ENCODE measurements around the gene WWC2. TPM values are rescaled to one million over a fixed set of nuclear protein-coding genes. Genes with fewer than 3 reads are reported as not detected.

Gene WWC2
- polyA plus RNA-seq, 6 donors from 2014 or later, result 0.07 to 0.88 (median 0.22) TPM; not detected in 1

GRCh38 chr4:183214912-183215488 is 115.9 kb downstream of the WWC2 start:
- ATAC-seq (ENCODE audit: low read depth in 2 of 2), result no peak
- no peak overlapping the region for H3K27ac Mint-ChIP-seq
- no peak for DNase-seq
- peaks cover 0 to 6% (median 4%) of the 10 kb centered on the region in 3 donors for H3K27me3 Mint-ChIP-seq
- no peaks in the 10 kb centered on the region for H3K36me3 Mint-ChIP-seq
- no peaks in the 10 kb centered on the region for H3K9me3 Mint-ChIP-seq
- H3K4me1 Mint-ChIP-seq, result no peaks in the 10 kb centered on the region
- H3K4me3 Mint-ChIP-seq, result no peak overlapping the region

GRCh38 chr4:183220236-183220635 is 121.2 kb downstream of the WWC2 start:
- DNase-seq (no peak), ATAC-seq (ENCODE audit: low read depth in 2 of 2) (no peak)
- H3K27ac Mint-ChIP-seq, result no peak overlapping the region
- H3K36me3 Mint-ChIP-seq, result no peaks in the 10 kb centered on the region
- no peak overlapping the region for H3K4me3 Mint-ChIP-seq
- H3K27me3 Mint-ChIP-seq, result peaks cover 0 to 4% (median 0%) of the 10 kb centered on the region in 3 donors
- no peaks in the 10 kb centered on the region for H3K4me1 Mint-ChIP-seq
- no peaks in the 10 kb centered on the region for H3K9me3 Mint-ChIP-seq

DNA sequence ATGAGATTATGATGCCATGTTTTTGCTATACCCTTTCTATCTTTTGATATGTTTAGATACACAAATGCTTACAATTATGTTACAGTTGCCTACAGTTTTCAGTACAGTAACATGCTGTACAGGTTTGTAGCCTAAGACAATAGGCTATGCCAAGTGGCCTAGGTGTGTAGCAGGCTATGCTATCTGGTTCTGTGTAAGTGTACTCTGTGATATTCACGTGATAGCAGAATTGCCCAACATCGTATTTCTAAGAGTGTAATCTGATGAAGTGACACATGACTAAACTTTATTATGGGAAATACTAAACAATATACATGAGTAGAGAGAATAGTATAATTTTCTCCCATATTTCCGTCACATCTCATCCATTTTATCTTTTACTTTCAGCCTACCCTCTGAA is 124.0 kb downstream of the WWC2 start:
- Mint-ChIP-seq H3K9me3 (no peaks in the 10 kb centered on the region), H3K27me3 (peaks cover 0 to 6% (median 0%) of the 10 kb centered on the region in 3 donors), H3K27ac (no peak overlapping the region), H3K4me3 (no peak overlapping the region), H3K4me1 (no peaks in the 10 kb centered on the region), H3K36me3 (no peaks in the 10 kb centered on the region)
- ATAC-seq (ENCODE audit: low read depth in 2 of 2) (no peak), DNase-seq (no peak)

- DNase-seq (no peak), ATAC-seq (ENCODE audit: low read depth in 2 of 2) (no peak)
- Mint-ChIP-seq H3K27me3 (peaks cover 0 to 11% (median 6%) of the 10 kb centered on the region in 3 donors), H3K4me3 (no peak overlapping the region), H3K36me3 (no peaks in the 10 kb centered on the region), H3K27ac (no peak overlapping the region), H3K9me3 (no peaks in the 10 kb centered on the region), H3K4me1 (no peaks in the 10 kb centered on the region)
Measured at GRCh38 chr4:183229397-183229796, 130.3 kb downstream of the WWC2 start.

DNA sequence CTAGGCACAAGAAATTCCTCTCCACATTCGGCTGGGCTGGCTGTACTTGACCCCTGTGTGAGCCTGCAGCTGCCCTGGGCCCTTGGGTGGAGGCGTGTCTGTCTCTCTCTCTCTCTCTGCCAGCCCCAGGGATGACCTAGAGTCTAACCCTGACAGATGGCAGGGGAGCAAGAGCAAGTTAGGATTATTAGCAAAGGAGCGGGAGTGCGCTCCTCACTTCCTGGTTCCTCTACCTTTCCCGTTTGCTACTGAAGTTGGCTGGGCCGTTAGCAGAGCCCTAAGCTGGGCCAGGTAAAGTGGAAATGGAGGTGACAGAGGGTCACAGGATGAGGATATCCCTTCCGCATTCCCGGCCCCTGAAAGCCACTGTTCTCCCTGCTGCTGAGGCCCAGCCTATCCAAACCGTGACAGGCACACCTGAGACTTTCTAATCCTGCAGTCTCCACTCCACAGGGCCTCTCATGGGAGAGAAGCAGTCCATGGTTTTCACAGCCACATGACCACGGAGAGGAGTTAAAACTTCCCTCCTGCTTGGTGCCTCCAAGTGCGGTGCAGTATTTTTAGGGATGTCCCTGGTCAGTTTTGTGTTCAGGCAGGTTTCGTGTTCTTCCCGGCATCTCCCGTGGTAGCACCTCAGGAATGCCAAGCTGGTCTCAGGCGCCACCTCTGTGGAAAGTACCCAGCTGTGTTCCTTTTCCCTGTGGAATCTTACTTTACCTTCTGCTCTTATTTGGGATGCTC is 141.7 kb downstream of the WWC2 start:
- no peak for DNase-seq
- ATAC-seq (ENCODE audit: low read depth in 2 of 2), result no peak
- Mint-ChIP-seq H3K27ac (peak overlapping the region in 1 of 6 donors; percentile 39), H3K9me3 (peaks cover 0 to 3% (median 0%) of the 10 kb centered on the region in 7 donors), H3K36me3 (no peaks in the 10 kb centered on the region), H3K4me3 (no peak overlapping the region), H3K4me1 (no peaks in the 10 kb centered on the region), H3K27me3 (peaks cover 11 to 34% (median 25%) of the 10 kb centered on the region in 3 donors)

GRCh38 chr4:183241322-183241640 is 142.2 kb downstream of the WWC2 start:
- no peaks in the 10 kb centered on the region for H3K4me1 Mint-ChIP-seq
- H3K36me3 Mint-ChIP-seq, result no peaks in the 10 kb centered on the region
- no peak overlapping the region for H3K4me3 Mint-ChIP-seq
- H3K9me3 Mint-ChIP-seq, result peaks cover 0 to 3% (median 0%) of the 10 kb centered on the region in 7 donors
- DNase-seq, result no peak
- H3K27me3 Mint-ChIP-seq, result peaks cover 11 to 30% (median 22%) of the 10 kb centered on the region in 3 donors
- no peak for ATAC-seq (ENCODE audit: low read depth in 2 of 2)
- H3K27ac Mint-ChIP-seq, result peak overlapping the region in 1 of 6 donors; percentile 55

DNA sequence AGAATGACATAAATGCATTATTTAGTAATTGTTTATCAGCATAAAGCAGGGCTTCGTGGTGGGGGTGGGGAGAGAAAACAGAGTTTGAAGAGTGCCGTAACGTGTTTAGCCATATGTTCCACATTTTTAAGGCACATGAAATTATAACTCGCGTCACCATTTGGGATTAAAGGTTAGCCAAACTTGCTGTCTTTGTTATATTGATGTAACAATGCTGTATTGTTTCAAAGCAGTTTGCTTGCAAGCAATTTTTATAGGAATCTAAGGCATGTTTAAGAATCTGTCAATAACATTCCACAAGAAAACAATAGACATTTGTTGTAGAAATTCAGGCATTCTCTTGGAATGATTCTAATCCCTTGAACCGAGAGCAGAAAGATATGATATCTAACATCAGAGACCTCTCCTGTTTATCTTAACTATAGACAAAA is 142.7 kb downstream of the WWC2 start:
- no peaks in the 10 kb centered on the region for H3K36me3 Mint-ChIP-seq
- H3K27me3 Mint-ChIP-seq, result peaks cover 8 to 25% (median 18%) of the 10 kb centered on the region in 3 donors

DNA sequence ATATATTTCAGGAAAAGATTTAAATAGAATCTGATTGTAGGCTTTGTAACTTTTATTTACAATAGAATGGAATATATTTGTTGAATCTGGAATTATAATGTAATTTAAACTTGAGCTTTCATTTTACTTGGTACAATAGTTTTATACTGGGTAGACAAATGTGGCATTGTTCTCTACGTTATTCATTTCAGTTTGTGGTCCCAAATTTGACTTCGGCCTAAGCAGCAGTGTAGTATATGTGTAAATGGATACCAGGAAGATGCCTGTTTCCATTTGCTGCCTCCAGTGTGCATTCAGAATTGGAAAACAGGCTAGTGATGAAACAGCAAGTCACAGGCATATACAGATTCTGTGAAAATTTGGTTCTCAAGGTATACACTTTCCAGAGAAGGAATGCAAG is 143.2 kb downstream of the WWC2 start:
- DNase-seq, result no peak
- no peaks in the 10 kb centered on the region for H3K4me1 Mint-ChIP-seq
- ATAC-seq (ENCODE audit: low read depth in 2 of 2), result no peak
- H3K36me3 Mint-ChIP-seq, result no peaks in the 10 kb centered on the region
- H3K9me3 Mint-ChIP-seq, result peaks cover 0 to 3% (median 0%) of the 10 kb centered on the region in 7 donors
- peaks cover 8 to 24% (median 17%) of the 10 kb centered on the region in 3 donors for H3K27me3 Mint-ChIP-seq
- no peak overlapping the region for H3K4me3 Mint-ChIP-seq
- no peak overlapping the region for H3K27ac Mint-ChIP-seq

More for the DNA sequence above, 142.7 kb downstream of the WWC2 start:
- peaks cover 0 to 3% (median 0%) of the 10 kb centered on the region in 7 donors for H3K9me3 Mint-ChIP-seq
- H3K4me3 Mint-ChIP-seq, result no peak overlapping the region
- no peak for ATAC-seq (ENCODE audit: low read depth in 2 of 2)
- H3K27ac Mint-ChIP-seq, result no peak overlapping the region
- DNase-seq, result no peak
- H3K4me1 Mint-ChIP-seq, result no peaks in the 10 kb centered on the region

DNA sequence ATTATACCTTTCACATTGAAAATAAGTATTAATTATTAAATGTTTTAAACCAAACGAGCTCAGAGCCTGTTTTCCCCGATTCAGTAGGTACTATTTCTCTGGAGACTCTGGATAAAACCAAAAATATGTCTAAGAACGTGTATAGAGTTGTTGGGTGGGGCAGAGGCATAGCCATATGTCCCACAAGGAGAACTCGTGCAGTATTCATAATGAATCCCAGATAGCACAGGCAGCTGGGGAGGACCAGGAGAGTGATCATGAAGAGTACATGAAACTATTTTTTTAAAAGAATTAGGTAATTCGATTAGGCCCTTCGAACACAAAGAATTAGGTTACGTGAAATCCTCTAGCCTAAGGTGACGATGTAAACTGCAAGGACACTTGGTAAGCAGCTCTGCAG is 145.0 kb downstream of the WWC2 start:
- H3K9me3 Mint-ChIP-seq, result no peaks in the 10 kb centered on the region

GRCh38 chr4:183244506-183244905 is 145.4 kb downstream of the WWC2 start:
- H3K4me3 Mint-ChIP-seq, result no peak overlapping the region
- ATAC-seq (ENCODE audit: low read depth in 2 of 2) (no peak), DNase-seq (no peak)
- peaks cover 0 to 9% (median 5%) of the 10 kb centered on the region in 3 donors for H3K27me3 Mint-ChIP-seq
- H3K36me3 Mint-ChIP-seq, result no peaks in the 10 kb centered on the region
- H3K9me3 Mint-ChIP-seq, result no peaks in the 10 kb centered on the region
- H3K27ac Mint-ChIP-seq, result no peak overlapping the region
- no peaks in the 10 kb centered on the region for H3K4me1 Mint-ChIP-seq

More for the DNA sequence above, 145.0 kb downstream of the WWC2 start:
- Mint-ChIP-seq H3K27me3 (peaks cover 0 to 12% (median 9%) of the 10 kb centered on the region in 3 donors), H3K4me3 (no peak overlapping the region), H3K4me1 (no peaks in the 10 kb centered on the region), H3K36me3 (no peaks in the 10 kb centered on the region), H3K27ac (no peak overlapping the region)
- ATAC-seq (ENCODE audit: low read depth in 2 of 2) (no peak), DNase-seq (no peak)

DNA sequence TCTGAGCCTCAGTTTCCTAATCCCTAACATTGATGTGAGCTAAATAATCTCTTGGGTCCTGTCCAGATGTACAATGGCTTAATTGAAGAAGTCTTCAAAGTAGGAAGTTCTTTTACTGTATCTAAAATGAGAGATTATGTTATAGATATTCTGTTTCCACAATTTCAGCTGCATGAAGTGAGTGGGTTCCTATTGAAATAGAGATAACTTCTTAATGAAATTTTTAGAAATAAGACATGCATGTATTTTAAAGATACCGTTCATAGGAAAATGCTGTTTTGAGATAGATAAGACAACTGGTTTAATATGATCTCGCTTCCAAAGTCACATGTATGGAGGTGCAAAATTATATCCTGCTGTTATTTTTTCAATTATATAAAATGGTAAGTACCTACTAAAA is 149.1 kb downstream of the WWC2 start:
- H3K27me3 Mint-ChIP-seq, result peaks cover 0 to 6% (median 0%) of the 10 kb centered on the region in 3 donors
- ATAC-seq (ENCODE audit: low read depth in 2 of 2), result no peak
- H3K36me3 Mint-ChIP-seq, result no peaks in the 10 kb centered on the region
- no peak for DNase-seq
- H3K4me3 Mint-ChIP-seq, result no peak overlapping the region
- no peaks in the 10 kb centered on the region for H3K4me1 Mint-ChIP-seq
- no peaks in the 10 kb centered on the region for H3K9me3 Mint-ChIP-seq
- no peak overlapping the region for H3K27ac Mint-ChIP-seq

GRCh38 chr4:183249854-183250253 is 150.8 kb downstream of the WWC2 start:
- Mint-ChIP-seq H3K36me3 (no peaks in the 10 kb centered on the region), H3K4me3 (no peak overlapping the region), H3K4me1 (no peaks in the 10 kb centered on the region), H3K27me3 (peaks cover 0 to 6% (median 0%) of the 10 kb centered on the region in 3 donors), H3K9me3 (no peaks in the 10 kb centered on the region), H3K27ac (no peak overlapping the region)
- DNase-seq (no peak), ATAC-seq (ENCODE audit: low read depth in 2 of 2) (no peak)

DNA sequence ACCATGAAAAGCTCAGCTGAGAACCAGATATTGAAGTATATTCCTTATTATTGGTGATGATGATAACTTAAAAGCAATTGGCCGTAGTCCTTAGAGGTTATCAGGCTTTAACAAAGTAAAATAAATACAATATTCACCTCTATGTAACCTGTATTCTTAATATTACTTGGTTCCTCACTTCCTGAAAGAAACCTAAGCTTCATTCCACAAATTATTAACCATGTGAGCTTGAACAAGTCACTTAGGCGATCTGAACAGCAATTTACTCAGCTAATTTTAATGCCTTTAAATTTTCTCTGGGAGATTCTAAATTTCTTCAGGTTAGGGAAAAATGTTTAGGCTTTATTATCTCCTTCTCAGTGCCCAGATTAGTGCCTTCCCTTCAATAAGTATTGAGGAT is 151.8 kb downstream of the WWC2 start:
- H3K4me3 Mint-ChIP-seq, result no peak overlapping the region
- H3K27me3 Mint-ChIP-seq, result peaks cover 0 to 6% (median 0%) of the 10 kb centered on the region in 3 donors
- H3K36me3 Mint-ChIP-seq, result no peaks in the 10 kb centered on the region
- ATAC-seq (ENCODE audit: low read depth in 2 of 2) (no peak), DNase-seq (no peak)
- no peaks in the 10 kb centered on the region for H3K9me3 Mint-ChIP-seq
- no peaks in the 10 kb centered on the region for H3K4me1 Mint-ChIP-seq
- no peak overlapping the region for H3K27ac Mint-ChIP-seq

DNA sequence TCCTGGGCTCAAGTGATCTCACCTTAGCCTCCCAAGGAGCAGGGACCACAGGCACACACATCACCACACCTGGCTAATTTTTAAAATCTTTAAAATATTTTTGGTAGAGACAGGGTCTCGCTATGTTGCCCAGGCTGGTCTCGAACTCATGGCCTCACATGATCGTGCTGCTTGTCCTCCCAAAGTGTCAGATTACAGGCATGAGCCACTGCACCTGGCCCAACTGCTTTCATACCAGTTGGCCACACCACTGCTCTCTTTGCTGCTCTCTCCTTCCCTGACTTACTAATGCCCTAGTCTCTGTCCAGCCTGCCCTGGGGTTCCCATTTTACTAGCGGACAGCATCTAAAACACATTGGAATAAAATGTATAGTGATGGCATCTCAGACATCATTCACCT is 153.9 kb downstream of the WWC2 start:
- DNase-seq, result no peak
- no peaks in the 10 kb centered on the region for H3K9me3 Mint-ChIP-seq
- no peaks in the 10 kb centered on the region for H3K36me3 Mint-ChIP-seq
- peaks cover 10 to 14% (median 11%) of the 10 kb centered on the region in 3 donors for H3K27me3 Mint-ChIP-seq
- H3K4me3 Mint-ChIP-seq, result no peak overlapping the region
- ATAC-seq (ENCODE audit: low read depth in 2 of 2), result no peak
- H3K27ac Mint-ChIP-seq, result no peak overlapping the region
- no peaks in the 10 kb centered on the region for H3K4me1 Mint-ChIP-seq

Data from naive B cell (primary cell).